ENCODE results near the gene ARL16. TPM values are rescaled to one million over a fixed set of nuclear protein-coding genes. Genes with fewer than 3 reads are reported as not detected.

ARL16 gene
- total RNA-seq, 2 donors from 2014 or later = 34.4 to 40.7 TPM

GRCh38 chr17:81659038-81659437 lies 24.6 kb downstream of the ARL16 start:
- ATAC-seq (ENCODE audit: insufficient number of reproducible peaks, low FRiP score, low read depth) (no peak), DNase-seq (ENCODE audit: low spot score) (no peak)
- Histone ChIP-seq H3K27ac (no peak overlapping the region), H3K27me3 (replicated peaks; ENCODE audit: insufficient read depth) (no peaks in the 10 kb centered on the region), H3K4me1 (ENCODE audit: control insufficient read depth in 1 of 2, low read depth in 2 of 2) (no peaks in the 10 kb centered on the region), H3K36me3 (no peaks in the 10 kb centered on the region), H3K9me3 (no peaks in the 10 kb centered on the region), H3K4me3 (no peak overlapping the region)
- TF ChIP-seq CTCF (IDR thresholded peaks at IDR 0.05) = no peak

- Histone ChIP-seq H3K4me3 (no peak overlapping the region), H3K9me3 (no peaks in the 10 kb centered on the region), H3K27ac (no peak overlapping the region), H3K4me1 (ENCODE audit: control insufficient read depth in 1 of 2, low read depth in 2 of 2) (no peaks in the 10 kb centered on the region), H3K36me3 (no peaks in the 10 kb centered on the region), H3K27me3 (replicated peaks; ENCODE audit: insufficient read depth) (no peaks in the 10 kb centered on the region)
- TF ChIP-seq CTCF (IDR thresholded peaks at IDR 0.05) = no peak
- ATAC-seq (ENCODE audit: insufficient number of reproducible peaks, low FRiP score, low read depth) (no peak), DNase-seq (ENCODE audit: low spot score) (no peak)
Measured at GRCh38 chr17:81656835-81657234, 26.8 kb downstream of the ARL16 start.

- DNase-seq (ENCODE audit: low spot score) (no peak), ATAC-seq (ENCODE audit: insufficient number of reproducible peaks, low FRiP score, low read depth) (no peak)
- Histone ChIP-seq H3K36me3 (no peaks in the 10 kb centered on the region), H3K9me3 (no peaks in the 10 kb centered on the region), H3K27me3 (replicated peaks; ENCODE audit: insufficient read depth) (no peaks in the 10 kb centered on the region), H3K27ac (no peak within 1 kb of the TSS), H3K4me3 (no peak within 1 kb of the TSS), H3K4me1 (ENCODE audit: control insufficient read depth in 1 of 2, low read depth in 2 of 2) (no peaks in the 10 kb centered on the region)
- TF ChIP-seq CTCF (IDR thresholded peaks at IDR 0.05) = no peak
Measured at GRCh38 chr17:81656118-81656743, 27.4 kb downstream of the ARL16 start, which contains the start of gene PDE6G. Gene PDE6G, minus strand, starts transcription at chr17:81656542. Its CDS starts 3,237 bp downstream, at chr17:81653305.

GRCh38 chr17:81655378-81656117 lies 28.0 kb downstream of the ARL16 start:
- H3K4me1 ChIP-seq (ENCODE audit: control insufficient read depth in 1 of 2, low read depth in 2 of 2) = no peaks in the 10 kb centered on the region
- no peak for TF ChIP-seq CTCF (IDR thresholded peaks at IDR 0.05)
- H3K36me3 ChIP-seq = no peaks in the 10 kb centered on the region
- H3K9me3 ChIP-seq = no peaks in the 10 kb centered on the region
- H3K4me3 ChIP-seq = no peak overlapping the region
- DNase-seq (ENCODE audit: low spot score) (no peak), ATAC-seq (ENCODE audit: insufficient number of reproducible peaks, low FRiP score, low read depth) (no peak)
- no peaks in the 10 kb centered on the region for H3K27me3 ChIP-seq (replicated peaks; ENCODE audit: insufficient read depth)
- H3K27ac ChIP-seq = no peak overlapping the region

GRCh38 chr17:81652906-81653771 lies 30.5 kb downstream of the ARL16 start:
- no peaks in the 10 kb centered on the region for H3K4me1 ChIP-seq (ENCODE audit: control insufficient read depth in 1 of 2, low read depth in 2 of 2)
- peak overlapping the region; percentile 38 for H3K4me3 ChIP-seq
- no peaks in the 10 kb centered on the region for H3K9me3 ChIP-seq
- ATAC-seq (ENCODE audit: insufficient number of reproducible peaks, low FRiP score, low read depth) (no peak), DNase-seq (ENCODE audit: low spot score) (no peak)
- no peaks in the 10 kb centered on the region for H3K27me3 ChIP-seq (replicated peaks; ENCODE audit: insufficient read depth)
- no peak for TF ChIP-seq CTCF (IDR thresholded peaks at IDR 0.05)
- no peak overlapping the region for H3K27ac ChIP-seq
- no peaks in the 10 kb centered on the region for H3K36me3 ChIP-seq

All from thoracic aorta (tissue), 2 donors.